WTC11 (cell line): ENCODE data around the gene FEV. TPM values are rescaled to one million over a fixed set of nuclear protein-coding genes. Genes with fewer than 3 reads are reported as not detected.

Experiments
- ATAC-seq: fragments of 200-7000 bp; cut with Tn5 transposase; 2 replicates; pipeline ENCODE4 v1.10.0; 2021; ENCODE audit warnings: mild to moderate bottlenecking, moderate library complexity
- CTCF ChIA-PET: fragments of 300-600 bp; sonication (Branson Sonifier 250); formaldehyde crosslinking; loops from one replicate; lab custom pipeline; 2021; ENCODE audit warnings: antibody characterized with exemption; lab: Charles Lee
- POLR2A ChIA-PET: fragments of 350-600 bp; sonication (Branson Sonifier 250); formaldehyde crosslinking; loops from one replicate; lab custom pipeline; 2021; ENCODE audit warnings: antibody characterized with exemption; lab: Charles Lee
- DNase-seq: peaks from one replicate; pipeline ENCODE4 v3.0.0; 2021; ENCODE audit warnings: low spot score
- H3K27ac Mint-ChIP-seq: 2 replicates; pipeline ENCODE4 v1.8.0; 2021; ENCODE audit warnings: mixed read lengths
- H3K27me3 Mint-ChIP-seq: 2 replicates; pipeline ENCODE4 v1.8.0; 2021; ENCODE audit warnings: low read depth, mild to moderate bottlenecking, moderate library complexity, mixed read lengths
- H3K36me3 Mint-ChIP-seq: 2 replicates; pipeline ENCODE4 v1.8.0; 2021; ENCODE audit warnings: mixed read lengths
- H3K4me1 Mint-ChIP-seq: 2 replicates; pipeline ENCODE4 v1.8.0; 2022; ENCODE audit warnings: mixed read lengths
- H3K4me3 Mint-ChIP-seq: 2 replicates; pipeline ENCODE4 v1.8.0; 2021; ENCODE audit warnings: mild to moderate bottlenecking, moderate library complexity, mixed read lengths
- H3K9me3 Mint-ChIP-seq: 2 replicates; pipeline ENCODE4 v1.8.0; 2021; ENCODE audit warnings: mixed read lengths
- CBFB ChIP-seq: sonication (generic); formaldehyde crosslinking; IDR thresholded peaks from 2 replicates; pipeline ENCODE4 v1.8.1; 2022; ENCODE audit warnings: mild to moderate bottlenecking, low read depth, missing genetic modification reagents
- CDX4 ChIP-seq: fragments of 250-450 bp; sonication (Bioruptor Pico); IDR thresholded peaks from 2 replicates; pipeline ENCODE4 v1.9.0; 2021; ENCODE audit warnings: moderate library complexity, mild to moderate bottlenecking, inconsistent platforms, borderline replicate concordance
- E2F1 ChIP-seq: sonication (generic); formaldehyde crosslinking; IDR thresholded peaks from 2 replicates; pipeline ENCODE4 v1.8.0; 2022; ENCODE audit warnings: mild to moderate bottlenecking, missing genetic modification reagents
- GRHL2 ChIP-seq: fragments of 250-450 bp; sonication (Bioruptor Pico); IDR thresholded peaks from 2 replicates; pipeline ENCODE4 v1.8.0; 2022; ENCODE audit warnings: mild to moderate bottlenecking, moderate library complexity; ENCODE audit not compliant: insufficient replicate concordance, severe bottlenecking
- NFE2L1 ChIP-seq: sonication (generic); formaldehyde crosslinking; IDR thresholded peaks from 2 replicates; pipeline ENCODE4 v1.8.1; 2023; ENCODE audit warnings: missing genetic modification reagents
- NFYB ChIP-seq: sonication (generic); formaldehyde crosslinking; conservative IDR thresholded peaks from 2 replicates; pipeline ENCODE4 v1.8.0; 2022; ENCODE audit warnings: low read depth, missing genetic modification reagents
- PRRX2 ChIP-seq: fragments of 250-450 bp; sonication (Bioruptor Pico); IDR thresholded peaks from 2 replicates; pipeline ENCODE4 v1.8.0; 2021; ENCODE audit warnings: mild to moderate bottlenecking
- SMAD4 ChIP-seq: sonication (generic); formaldehyde crosslinking; IDR thresholded peaks from 2 replicates; pipeline ENCODE4 v1.8.0; 2022; ENCODE audit warnings: mild to moderate bottlenecking, missing genetic modification reagents
- total RNA-seq: library from RNA; stranded (reverse); gene quantifications from 3 replicates; pipeline ENCODE4 v1.2.3, GENCODE V29; 2021
- TF ChIP-seq, protein P1 (sequence below): sonication (generic); formaldehyde crosslinking; conservative IDR thresholded peaks from 2 replicates; pipeline ENCODE4 v1.8.1; 2023; ENCODE audit warnings: mild to moderate bottlenecking, low read depth, missing genetic modification reagents, moderate library complexity
- TF ChIP-seq, protein P2 (sequence below): sonication (generic); formaldehyde crosslinking; IDR thresholded peaks from 2 replicates; pipeline ENCODE4 v1.8.1; 2022; ENCODE audit warnings: mild to moderate bottlenecking, missing genetic modification reagents, moderate library complexity, borderline replicate concordance
- TF ChIP-seq, protein P3 (sequence below): sonication (generic); formaldehyde crosslinking; IDR thresholded peaks from 2 replicates; pipeline ENCODE4 v1.8.0; 2022; ENCODE audit warnings: missing genetic modification reagents

The FEV gene
- total RNA-seq, 1 experiment from 2014 or later, result not detected

- ATAC-seq, result no peak
- Mint-ChIP-seq H3K4me1 (peaks cover 27% of the 10 kb centered on the region), H3K27me3 (peaks cover 86% of the 10 kb centered on the region), H3K9me3 (peaks cover 4% of the 10 kb centered on the region; the same call in 1 of the 2 replicates), H3K27ac (no peak overlapping the region), H3K4me3 (peak overlapping the region; percentile 77), H3K36me3 (no peaks in the 10 kb centered on the region)
- no peak for TF ChIP-seq SMAD4 (CRISPR knock-in tag)
- TF ChIP-seq NFE2L1 (CRISPR knock-in tag), result peak; percentile 89; the same call in 1 of the 2 replicates
- ChIA-PET POLR2A (interaction anchor here (0.6 kb wide), 1 partner anchor 482 kb away, joined by 3 read pairs; no protein-coding TSS in a partner anchor), CTCF (interaction anchor here (0.8 to 8.8 kb wide), 11 partner anchors 11 to 94 kb away, joined by 3 to 116 read pairs (median 7); no protein-coding TSS in a partner anchor)
- no peak for DNase-seq
These were observed 20.8 kb downstream of the FEV start for GRCh38 chr2:218964041-218964771.

DNA sequence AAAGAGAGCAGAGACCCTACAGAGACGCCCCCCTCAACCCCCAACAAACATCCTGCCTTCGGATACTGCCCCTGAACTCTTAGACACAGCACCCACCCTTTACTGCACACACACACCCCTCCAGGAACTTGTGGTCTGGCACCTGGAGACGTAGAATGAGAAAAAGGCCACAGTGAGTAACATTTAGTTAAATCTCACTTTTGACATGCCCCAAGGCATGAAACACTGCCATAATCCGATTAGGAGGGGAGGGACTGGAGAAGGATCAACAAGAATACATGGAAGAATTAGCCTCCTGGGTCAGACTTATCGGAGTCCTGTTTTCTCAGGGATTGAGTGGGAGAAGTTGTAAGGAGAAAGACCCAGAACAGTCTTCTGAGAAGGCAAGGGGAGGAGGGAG, 21.4 kb downstream of the FEV start:
- DNase-seq (no peak), ATAC-seq (no peak)
- Mint-ChIP-seq H3K27me3 (peaks cover 86% of the 10 kb centered on the region), H3K9me3 (no peaks in the 10 kb centered on the region), H3K27ac (no peak overlapping the region), H3K36me3 (no peaks in the 10 kb centered on the region), H3K4me1 (peaks cover 31% of the 10 kb centered on the region), H3K4me3 (peak overlapping the region; percentile 77)
- ChIA-PET CTCF (interaction anchor here (0.8 to 8.8 kb wide), 13 partner anchors 10 to 95 kb away, joined by 3 to 116 read pairs (median 4); no protein-coding TSS in a partner anchor), POLR2A (no interaction called here)
- TF ChIP-seq E2F1 (CRISPR knock-in tag) (no peak), CBFB (no peak), CDX4 (no peak), NFYB (no peak), PRRX2 (CRISPR knock-in tag) (no peak), GRHL2 (CRISPR knock-in tag) (no peak)
- TF ChIP-seq, protein P1, sequence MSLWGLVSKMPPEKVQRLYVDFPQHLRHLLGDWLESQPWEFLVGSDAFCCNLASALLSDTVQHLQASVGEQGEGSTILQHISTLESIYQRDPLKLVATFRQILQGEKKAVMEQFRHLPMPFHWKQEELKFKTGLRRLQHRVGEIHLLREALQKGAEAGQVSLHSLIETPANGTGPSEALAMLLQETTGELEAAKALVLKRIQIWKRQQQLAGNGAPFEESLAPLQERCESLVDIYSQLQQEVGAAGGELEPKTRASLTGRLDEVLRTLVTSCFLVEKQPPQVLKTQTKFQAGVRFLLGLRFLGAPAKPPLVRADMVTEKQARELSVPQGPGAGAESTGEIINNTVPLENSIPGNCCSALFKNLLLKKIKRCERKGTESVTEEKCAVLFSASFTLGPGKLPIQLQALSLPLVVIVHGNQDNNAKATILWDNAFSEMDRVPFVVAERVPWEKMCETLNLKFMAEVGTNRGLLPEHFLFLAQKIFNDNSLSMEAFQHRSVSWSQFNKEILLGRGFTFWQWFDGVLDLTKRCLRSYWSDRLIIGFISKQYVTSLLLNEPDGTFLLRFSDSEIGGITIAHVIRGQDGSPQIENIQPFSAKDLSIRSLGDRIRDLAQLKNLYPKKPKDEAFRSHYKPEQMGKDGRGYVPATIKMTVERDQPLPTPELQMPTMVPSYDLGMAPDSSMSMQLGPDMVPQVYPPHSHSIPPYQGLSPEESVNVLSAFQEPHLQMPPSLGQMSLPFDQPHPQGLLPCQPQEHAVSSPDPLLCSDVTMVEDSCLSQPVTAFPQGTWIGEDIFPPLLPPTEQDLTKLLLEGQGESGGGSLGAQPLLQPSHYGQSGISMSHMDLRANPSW (CRISPR knock-in tag), result no peak
- TF ChIP-seq, protein P2, sequence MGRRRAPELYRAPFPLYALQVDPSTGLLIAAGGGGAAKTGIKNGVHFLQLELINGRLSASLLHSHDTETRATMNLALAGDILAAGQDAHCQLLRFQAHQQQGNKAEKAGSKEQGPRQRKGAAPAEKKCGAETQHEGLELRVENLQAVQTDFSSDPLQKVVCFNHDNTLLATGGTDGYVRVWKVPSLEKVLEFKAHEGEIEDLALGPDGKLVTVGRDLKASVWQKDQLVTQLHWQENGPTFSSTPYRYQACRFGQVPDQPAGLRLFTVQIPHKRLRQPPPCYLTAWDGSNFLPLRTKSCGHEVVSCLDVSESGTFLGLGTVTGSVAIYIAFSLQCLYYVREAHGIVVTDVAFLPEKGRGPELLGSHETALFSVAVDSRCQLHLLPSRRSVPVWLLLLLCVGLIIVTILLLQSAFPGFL, result no peak
- TF ChIP-seq, protein P3, sequence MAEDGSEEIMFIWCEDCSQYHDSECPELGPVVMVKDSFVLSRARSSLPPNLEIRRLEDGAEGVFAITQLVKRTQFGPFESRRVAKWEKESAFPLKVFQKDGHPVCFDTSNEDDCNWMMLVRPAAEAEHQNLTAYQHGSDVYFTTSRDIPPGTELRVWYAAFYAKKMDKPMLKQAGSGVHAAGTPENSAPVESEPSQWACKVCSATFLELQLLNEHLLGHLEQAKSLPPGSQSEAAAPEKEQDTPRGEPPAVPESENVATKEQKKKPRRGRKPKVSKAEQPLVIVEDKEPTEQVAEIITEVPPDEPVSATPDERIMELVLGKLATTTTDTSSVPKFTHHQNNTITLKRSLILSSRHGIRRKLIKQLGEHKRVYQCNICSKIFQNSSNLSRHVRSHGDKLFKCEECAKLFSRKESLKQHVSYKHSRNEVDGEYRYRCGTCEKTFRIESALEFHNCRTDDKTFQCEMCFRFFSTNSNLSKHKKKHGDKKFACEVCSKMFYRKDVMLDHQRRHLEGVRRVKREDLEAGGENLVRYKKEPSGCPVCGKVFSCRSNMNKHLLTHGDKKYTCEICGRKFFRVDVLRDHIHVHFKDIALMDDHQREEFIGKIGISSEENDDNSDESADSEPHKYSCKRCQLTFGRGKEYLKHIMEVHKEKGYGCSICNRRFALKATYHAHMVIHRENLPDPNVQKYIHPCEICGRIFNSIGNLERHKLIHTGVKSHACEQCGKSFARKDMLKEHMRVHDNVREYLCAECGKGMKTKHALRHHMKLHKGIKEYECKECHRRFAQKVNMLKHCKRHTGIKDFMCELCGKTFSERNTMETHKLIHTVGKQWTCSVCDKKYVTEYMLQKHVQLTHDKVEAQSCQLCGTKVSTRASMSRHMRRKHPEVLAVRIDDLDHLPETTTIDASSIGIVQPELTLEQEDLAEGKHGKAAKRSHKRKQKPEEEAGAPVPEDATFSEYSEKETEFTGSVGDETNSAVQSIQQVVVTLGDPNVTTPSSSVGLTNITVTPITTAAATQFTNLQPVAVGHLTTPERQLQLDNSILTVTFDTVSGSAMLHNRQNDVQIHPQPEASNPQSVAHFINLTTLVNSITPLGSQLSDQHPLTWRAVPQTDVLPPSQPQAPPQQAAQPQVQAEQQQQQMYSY, result no peak
